ENCODE measurements around the gene NFXL1.
A peak's percentile ranks its signal among the peaks of the same experiment; 100 is the strongest.
"Not testable (repeated sequence)": the region's sequence is repeated elsewhere in the genome, so short reads cannot be mapped to it uniquely, and the experiment has no call there.

The NFXL1 gene

GRCh38 chr4:47914220-47914925 is at the start of gene NFXL1:
Gene NFXL1 (minus strand): TSS chr4:47914583. CDS start chr4:47914203, 380 bp downstream.
- DNase-seq (ENCODE audit: low spot score) = peak; percentile 91

DNA sequence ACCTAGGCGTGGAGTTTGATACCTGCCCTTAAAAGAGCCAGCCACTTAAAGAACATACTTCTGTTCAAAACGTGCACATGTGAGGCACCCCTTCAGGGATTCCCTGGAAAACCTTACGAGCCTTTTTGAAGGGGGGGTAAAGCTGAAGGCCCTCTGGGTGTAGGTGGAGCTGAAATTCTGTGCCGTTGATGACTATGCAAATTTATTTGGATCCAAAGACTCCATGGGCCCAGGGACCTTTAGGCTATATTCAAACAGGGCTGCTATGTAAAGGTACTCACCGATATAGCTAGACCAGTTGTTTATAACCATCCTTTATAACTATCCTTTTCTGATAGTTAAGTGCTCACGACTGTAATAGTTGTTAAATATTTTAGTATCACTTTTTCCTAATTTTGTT is 40.3 kb upstream of the NFXL1 start:
- no peak for DNase-seq (ENCODE audit: low spot score)

- no peak for DNase-seq (ENCODE audit: low spot score)
These were observed 39.9 kb upstream of the NFXL1 start for GRCh38 chr4:47954245-47954644.

DNA sequence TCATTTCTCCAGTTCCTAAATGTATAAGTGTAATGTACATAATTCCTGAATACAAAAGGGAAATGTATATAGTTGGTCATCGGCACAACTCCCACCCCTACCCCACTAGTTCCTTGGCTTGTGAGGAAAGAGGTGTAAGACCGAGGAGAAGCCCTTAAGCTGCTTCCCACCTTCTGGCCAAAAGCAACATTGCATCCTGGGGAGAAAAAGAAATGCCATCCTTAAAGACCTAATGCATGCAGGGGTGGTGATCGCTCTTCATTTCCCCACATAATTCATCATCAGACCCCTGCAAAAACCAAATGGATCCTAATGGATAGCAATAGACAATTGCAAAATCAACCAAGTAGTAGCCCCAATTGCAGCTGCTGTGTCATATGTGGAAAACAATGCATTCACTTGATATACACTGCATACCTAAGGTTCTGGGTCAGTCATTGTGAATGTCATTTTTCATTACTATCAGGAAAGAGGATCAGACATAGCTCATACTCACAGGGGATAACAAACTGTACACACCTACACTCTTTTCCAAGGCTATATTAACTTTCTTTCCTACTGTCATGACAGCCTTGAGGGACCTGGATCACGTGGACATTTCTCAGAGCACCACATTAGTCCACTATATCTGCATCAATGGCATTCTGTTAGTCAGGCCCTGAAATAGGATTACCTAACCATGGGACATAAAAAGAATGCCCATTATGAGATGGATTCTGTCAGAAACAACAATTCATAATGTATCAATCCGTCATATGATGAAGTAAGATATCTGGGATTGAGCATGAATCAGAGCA is 31.7 kb upstream of the NFXL1 start:
- DNase-seq (ENCODE audit: low spot score) = no peak

DNA sequence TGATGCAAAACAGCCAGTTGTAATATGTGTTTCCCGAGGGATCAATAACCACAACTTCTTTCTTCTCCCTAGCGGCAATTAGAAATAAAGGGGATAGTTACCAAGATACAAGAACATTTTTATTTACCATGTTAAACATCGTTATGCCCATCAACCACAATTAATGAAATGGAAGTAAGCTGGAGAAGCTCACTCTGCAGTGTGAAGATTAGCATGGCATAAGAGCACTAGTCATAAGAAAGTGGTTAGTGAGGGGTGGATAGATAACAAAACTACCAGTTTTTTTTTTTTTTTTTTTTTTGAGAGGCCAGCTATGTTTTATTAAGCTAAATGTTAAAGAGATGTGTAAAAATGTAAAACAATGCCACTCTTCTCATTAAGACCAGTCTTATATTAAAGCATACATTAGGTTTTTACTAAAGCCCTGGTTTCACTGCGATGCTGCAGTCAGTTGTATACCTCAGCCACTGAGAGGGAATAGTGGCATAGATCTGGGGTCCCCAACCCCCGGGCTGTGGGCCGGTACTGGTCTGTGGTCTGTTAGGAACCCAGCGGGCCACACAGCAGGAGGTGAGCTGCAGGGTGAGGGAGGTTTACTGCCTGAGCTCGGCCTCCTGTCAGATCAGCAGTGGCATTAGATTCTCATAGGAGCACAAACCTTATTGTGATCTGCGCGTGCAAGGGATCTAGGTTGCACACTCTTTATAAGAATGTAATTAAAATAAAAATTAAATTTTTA is 27.9 kb upstream of the NFXL1 start:
- DNase-seq (ENCODE audit: low spot score) = no peak

GRCh38 chr4:47939456-47939855 is 25.1 kb upstream of the NFXL1 start:
- DNase-seq (ENCODE audit: low spot score) = no peak

GRCh38 chr4:47936336-47936735 is 22.0 kb upstream of the NFXL1 start:
- no peak for DNase-seq (ENCODE audit: low spot score)

DNA sequence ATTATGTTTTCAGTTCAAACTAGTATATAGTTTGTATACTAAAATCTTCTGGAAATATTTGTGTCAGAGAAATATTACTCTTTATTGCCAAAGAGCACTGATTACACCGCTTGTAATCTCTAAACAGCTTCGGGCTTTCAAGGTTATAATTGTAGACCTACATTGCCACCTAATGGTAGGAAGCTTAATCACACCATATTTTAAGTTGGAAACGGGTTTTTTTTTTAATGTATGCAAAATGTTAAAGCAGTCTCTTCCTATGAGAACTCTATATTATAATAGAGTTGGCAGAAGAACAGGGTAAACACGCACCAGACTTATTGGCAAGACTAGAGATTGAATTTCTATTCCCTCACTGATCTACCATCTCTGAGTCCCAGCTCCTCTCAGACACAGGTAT is 19.5 kb upstream of the NFXL1 start:
- peak; percentile 13 for DNase-seq (ENCODE audit: low spot score)

- DNase-seq (ENCODE audit: low spot score) = peak; percentile 21
These were observed 16.8 kb upstream of the NFXL1 start for GRCh38 chr4:47930971-47931804.

- no peak for DNase-seq (ENCODE audit: low spot score)
These were observed 15.4 kb upstream of the NFXL1 start for GRCh38 chr4:47929682-47930201.

DNA sequence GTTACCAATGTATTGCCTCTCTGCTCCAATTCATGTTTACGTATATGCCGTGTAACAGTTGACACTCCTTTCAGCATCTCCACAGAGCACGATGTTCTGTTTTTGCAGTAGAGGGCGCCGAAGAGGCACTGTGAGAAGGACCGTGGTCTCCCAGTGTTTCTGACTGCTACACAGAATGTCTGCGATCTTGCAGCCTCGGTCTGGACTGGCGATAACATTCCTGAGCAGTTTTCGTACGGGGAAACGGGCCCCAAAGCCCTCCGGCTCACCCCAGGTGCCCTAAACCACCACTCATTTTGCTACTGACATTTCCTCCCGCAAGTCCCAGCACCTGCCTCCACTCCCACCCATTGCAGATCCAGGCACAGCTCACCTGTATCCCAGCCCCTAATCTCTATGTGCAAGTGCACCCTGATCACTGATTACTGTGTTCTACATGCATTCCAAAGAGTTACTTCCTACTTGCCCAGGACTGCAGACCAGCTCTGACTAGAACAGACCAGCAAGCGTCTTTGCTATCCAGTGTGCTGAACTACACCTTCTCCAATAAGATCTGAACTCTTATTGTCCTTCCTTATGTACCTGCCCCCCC is 12.4 kb upstream of the NFXL1 start:
- peak; percentile 51 for DNase-seq (ENCODE audit: low spot score)

DNA sequence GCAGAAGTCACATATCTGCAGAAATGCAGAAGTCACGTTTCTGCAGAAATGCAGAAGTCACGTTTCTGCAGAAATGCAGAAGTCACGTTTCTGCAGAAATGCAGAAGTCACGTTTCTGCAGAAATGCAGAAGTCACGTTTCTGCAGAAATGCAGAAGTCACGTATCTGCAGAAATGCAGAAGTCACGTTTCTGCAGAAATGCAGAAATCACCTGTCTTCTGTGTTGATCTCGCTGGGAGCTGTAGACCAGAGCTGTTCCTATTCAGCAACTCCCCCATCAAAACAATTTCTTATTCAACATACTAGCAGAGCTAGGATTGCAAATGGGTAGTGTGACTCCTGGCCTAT is 8.9 kb upstream of the NFXL1 start:
- DNase-seq (ENCODE audit: low spot score) = not testable (repeated sequence)

GRCh38 chr4:47922436-47923260 is 8.3 kb upstream of the NFXL1 start:
- not testable (repeated sequence) for DNase-seq (ENCODE audit: low spot score)

- DNase-seq (ENCODE audit: low spot score) = not testable (repeated sequence)
These were observed 2.8 kb upstream of the NFXL1 start for GRCh38 chr4:47917163-47917562.

DNA sequence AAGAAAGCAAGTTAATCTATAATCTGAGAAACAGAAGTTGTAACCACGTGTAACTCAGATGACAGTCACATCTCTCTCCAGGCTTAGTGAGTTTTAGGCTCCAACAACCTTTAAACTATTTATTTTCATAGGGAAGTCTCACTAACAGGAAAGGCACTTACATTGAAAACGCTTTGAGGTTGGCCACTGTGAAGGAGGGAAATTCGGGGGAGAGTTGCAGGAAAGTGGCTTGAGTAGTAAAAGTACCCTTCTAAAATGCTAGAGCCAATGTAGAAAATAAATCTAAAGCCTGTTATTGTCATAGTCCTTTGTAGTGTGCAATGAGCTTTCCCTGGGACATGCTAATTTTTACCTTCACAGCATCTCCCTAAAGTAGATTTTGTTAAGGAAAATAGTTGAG is 995 bp upstream of the NFXL1 start:
- DNase-seq (ENCODE audit: low spot score) = no peak

DNA sequence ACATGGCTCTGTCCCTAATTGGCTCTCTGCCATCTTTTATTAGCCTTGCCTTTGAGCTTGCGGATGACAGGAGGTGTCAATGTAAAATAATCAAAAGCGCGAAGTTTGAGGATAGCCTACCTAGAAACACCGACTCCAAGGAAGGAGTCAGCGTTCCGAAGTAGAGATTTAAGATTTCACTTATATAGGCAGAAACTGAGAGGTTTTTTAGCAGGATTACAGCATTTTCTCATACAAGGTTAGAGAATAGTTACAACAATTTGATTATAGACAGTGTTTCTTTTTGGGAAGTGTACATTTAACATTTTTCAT is 499 bp upstream of the NFXL1 start:
- no peak for DNase-seq (ENCODE audit: low spot score)

GRCh38 chr4:47913861-47914219 is 543 bp downstream of the NFXL1 start:
- peak; percentile 11 for DNase-seq (ENCODE audit: low spot score)

DNA sequence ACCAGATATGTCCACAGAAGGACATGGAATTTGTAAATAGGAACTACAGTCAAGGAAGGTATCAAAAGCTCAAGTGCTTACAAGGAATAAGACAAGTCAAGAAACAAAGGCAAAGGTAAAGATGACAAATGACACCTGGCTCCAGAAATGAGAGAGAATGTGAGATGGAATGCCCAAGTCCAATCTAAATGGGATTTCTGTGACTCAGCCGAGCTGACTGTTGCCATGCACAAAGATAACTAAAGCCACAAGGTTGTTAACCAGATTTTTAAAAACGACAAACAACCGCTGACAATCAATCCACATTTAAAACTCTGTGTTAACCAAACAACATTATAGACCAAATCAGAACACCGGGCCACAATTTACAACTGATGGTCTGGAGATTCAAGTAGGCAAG is 1.1 kb downstream of the NFXL1 start:
- peak; percentile 22 for DNase-seq (ENCODE audit: low spot score)

- DNase-seq (ENCODE audit: low spot score) = no peak
These were observed 7.2 kb downstream of the NFXL1 start for GRCh38 chr4:47907089-47907646.

- no peak for DNase-seq (ENCODE audit: low spot score)
These were observed 14.7 kb downstream of the NFXL1 start for GRCh38 chr4:47899639-47900038.

All from hepatic stellate cell (primary cell).